ENCODE results near the gene ABL1.

GRCh38 chr9:130933114-130934046 lies 98.3 kb downstream of the ABL1 start:
- no peak for TF ChIP-seq CTCF (conservative IDR thresholded peaks at IDR 0.05; ENCODE audit: low read length)
- TF ChIP-seq EZH2phosphoT487 (IDR thresholded peaks at IDR 0.05; ENCODE audit: borderline replicate concordance): no peak
